DND-41 (cell line): ENCODE results near the gene PAPSS2.

Source experiments
- EZH2 ChIP-seq: IDR thresholded peaks from 3 replicates; pipeline ENCODE4 v1.6.1; 2012; ENCODE audit warnings: borderline replicate concordance, low read depth, mild to moderate bottlenecking, moderate library complexity, low read length, inconsistent platforms; ENCODE audit not compliant: severe bottlenecking
- TF ChIP-seq, protein P1 (sequence below): IDR thresholded peaks from 2 replicates; pipeline ENCODE4 v1.5.1; 2012; ENCODE audit warnings: borderline replicate concordance, low read length, moderate library complexity, mild to moderate bottlenecking; ENCODE audit not compliant: poor library complexity, severe bottlenecking; ENCODE audit errors: extremely low read depth

DNA sequence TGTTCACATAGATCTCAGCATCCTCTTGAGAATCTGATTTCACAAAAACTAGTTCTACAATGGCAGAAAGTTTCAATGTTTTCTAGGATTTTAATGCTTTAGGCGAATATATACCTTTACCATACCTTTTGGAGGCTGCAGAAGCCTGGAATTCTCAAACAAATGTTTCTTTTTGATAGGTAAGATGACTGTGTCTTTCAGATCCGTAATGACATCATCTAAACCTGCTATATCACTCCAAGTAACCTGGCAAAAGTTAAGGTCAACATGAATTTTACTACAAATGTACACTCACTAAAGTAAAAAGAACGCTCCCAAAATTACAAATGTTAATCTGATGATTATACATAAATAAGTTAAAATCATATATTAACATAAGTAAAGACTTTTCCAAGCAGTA lies 130.5 kb downstream of the PAPSS2 start:
- TF ChIP-seq, protein P1, sequence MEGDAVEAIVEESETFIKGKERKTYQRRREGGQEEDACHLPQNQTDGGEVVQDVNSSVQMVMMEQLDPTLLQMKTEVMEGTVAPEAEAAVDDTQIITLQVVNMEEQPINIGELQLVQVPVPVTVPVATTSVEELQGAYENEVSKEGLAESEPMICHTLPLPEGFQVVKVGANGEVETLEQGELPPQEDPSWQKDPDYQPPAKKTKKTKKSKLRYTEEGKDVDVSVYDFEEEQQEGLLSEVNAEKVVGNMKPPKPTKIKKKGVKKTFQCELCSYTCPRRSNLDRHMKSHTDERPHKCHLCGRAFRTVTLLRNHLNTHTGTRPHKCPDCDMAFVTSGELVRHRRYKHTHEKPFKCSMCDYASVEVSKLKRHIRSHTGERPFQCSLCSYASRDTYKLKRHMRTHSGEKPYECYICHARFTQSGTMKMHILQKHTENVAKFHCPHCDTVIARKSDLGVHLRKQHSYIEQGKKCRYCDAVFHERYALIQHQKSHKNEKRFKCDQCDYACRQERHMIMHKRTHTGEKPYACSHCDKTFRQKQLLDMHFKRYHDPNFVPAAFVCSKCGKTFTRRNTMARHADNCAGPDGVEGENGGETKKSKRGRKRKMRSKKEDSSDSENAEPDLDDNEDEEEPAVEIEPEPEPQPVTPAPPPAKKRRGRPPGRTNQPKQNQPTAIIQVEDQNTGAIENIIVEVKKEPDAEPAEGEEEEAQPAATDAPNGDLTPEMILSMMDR, result no peak
- no peak for TF ChIP-seq EZH2
